OCI-LY7 (cell line): ENCODE data around the gene HSD17B4.
"Not testable (repeated sequence)": the region's sequence is repeated elsewhere in the genome, so short reads cannot be mapped to it uniquely, and the experiment has no call there.

ENCODE experiments used
- CTCF ChIP-seq: fragments of 200-600 bp; sonication (generic); conservative IDR thresholded peaks from 2 replicates; pipeline ENCODE4 v1.5.1; 2014; ENCODE audit warnings: mild to moderate bottlenecking, antibody characterized with exemption, low read length, moderate library complexity, mixed read lengths
- EZH2phosphoT487 ChIP-seq: fragments of 200-600 bp; sonication (generic); IDR thresholded peaks from 2 replicates; pipeline ENCODE4 v1.6.1; 2018; ENCODE audit warnings: low read depth, borderline replicate concordance, mild to moderate bottlenecking, mixed run types, antibody characterized with exemption, low read length, moderate library complexity, mixed read lengths

GRCh38 chr5:119439632-119440031 is 12.7 kb upstream of the HSD17B4 start:
- TF ChIP-seq CTCF, EZH2phosphoT487: not testable (repeated sequence)
